ENCODE results near the gene ADK. TPM values are rescaled to one million over a fixed set of nuclear protein-coding genes. Genes with fewer than 3 reads are reported as not detected.
"Not testable (repeated sequence)": the region's sequence is repeated elsewhere in the genome, so short reads cannot be mapped to it uniquely, and the experiment has no call there.

ADK gene
- total RNA-seq, 1 donor from 2014 or later, result 26.2 TPM

- no peak for DNase-seq (ENCODE audit: low spot score in 2 of 2, unreplicated experiment in 2 of 2)
- Mint-ChIP-seq H3K9me3 (peaks cover 6% of the 10 kb centered on the region), H3K4me3 (no peak overlapping the region), H3K4me1 (no peaks in the 10 kb centered on the region), H3K36me3 (peaks cover 42% of the 10 kb centered on the region), H3K27ac (peak overlapping the region; percentile 54), H3K27me3 (ENCODE audit: low read depth) (no peaks in the 10 kb centered on the region)
- TF ChIP-seq, protein P1, sequence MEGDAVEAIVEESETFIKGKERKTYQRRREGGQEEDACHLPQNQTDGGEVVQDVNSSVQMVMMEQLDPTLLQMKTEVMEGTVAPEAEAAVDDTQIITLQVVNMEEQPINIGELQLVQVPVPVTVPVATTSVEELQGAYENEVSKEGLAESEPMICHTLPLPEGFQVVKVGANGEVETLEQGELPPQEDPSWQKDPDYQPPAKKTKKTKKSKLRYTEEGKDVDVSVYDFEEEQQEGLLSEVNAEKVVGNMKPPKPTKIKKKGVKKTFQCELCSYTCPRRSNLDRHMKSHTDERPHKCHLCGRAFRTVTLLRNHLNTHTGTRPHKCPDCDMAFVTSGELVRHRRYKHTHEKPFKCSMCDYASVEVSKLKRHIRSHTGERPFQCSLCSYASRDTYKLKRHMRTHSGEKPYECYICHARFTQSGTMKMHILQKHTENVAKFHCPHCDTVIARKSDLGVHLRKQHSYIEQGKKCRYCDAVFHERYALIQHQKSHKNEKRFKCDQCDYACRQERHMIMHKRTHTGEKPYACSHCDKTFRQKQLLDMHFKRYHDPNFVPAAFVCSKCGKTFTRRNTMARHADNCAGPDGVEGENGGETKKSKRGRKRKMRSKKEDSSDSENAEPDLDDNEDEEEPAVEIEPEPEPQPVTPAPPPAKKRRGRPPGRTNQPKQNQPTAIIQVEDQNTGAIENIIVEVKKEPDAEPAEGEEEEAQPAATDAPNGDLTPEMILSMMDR (IDR thresholded peaks at IDR 0.05; ENCODE audit: unreplicated experiment), result no peak
Observed at GRCh38 chr10:74133923-74134820, 16.8 kb upstream of the ADK start.

DNA sequence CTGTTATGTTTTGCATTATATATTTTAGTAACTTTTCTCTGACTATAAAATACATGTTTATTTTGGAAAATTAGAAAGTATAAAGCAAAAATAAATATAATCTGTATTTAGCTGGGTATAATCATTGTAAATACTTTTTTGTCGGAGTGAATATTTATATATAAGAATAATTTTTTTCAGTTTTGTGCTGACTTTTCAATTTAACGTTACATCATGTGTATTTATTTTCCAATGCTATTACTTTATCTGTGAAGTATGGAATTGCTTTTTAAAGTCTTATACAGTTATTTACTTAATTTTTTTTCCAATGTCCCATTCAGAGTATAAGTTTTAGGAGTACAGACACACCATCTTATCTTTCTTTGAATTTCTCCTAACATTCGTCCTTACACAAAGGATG, 15.6 kb upstream of the ADK start:
- peaks cover 6% of the 10 kb centered on the region for H3K9me3 Mint-ChIP-seq
- no peaks in the 10 kb centered on the region for H3K27me3 Mint-ChIP-seq (ENCODE audit: low read depth)
- H3K4me3 Mint-ChIP-seq, result no peak overlapping the region
- H3K27ac Mint-ChIP-seq, result no peak overlapping the region
- peaks cover 39% of the 10 kb centered on the region for H3K36me3 Mint-ChIP-seq
- H3K4me1 Mint-ChIP-seq, result no peaks in the 10 kb centered on the region
- no peak for DNase-seq (ENCODE audit: low spot score in 2 of 2, unreplicated experiment in 2 of 2)
- TF ChIP-seq, protein P1 (IDR thresholded peaks at IDR 0.05; ENCODE audit: unreplicated experiment), result no peak

DNA sequence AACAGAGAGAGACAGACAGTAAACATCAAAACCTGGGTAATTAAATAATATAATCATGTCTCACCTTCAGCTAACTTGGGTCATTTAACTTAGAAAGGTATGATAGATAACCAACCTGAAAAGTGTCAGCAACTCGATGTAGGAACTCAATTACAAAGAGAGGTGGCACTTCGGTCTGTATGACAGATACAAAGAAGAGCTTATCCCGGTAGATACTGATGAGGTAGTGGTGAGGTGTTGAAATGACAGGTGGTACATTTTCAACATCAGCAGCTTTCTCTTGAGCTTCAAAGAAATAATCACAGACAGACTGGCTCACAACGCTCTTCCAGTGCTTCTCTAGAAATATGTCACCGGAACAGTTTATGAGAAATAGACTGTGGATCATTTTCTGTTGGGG, 13.0 kb upstream of the ADK start:
- H3K27me3 Mint-ChIP-seq (ENCODE audit: low read depth), result no peaks in the 10 kb centered on the region
- H3K9me3 Mint-ChIP-seq, result peaks cover 6% of the 10 kb centered on the region
- H3K4me1 Mint-ChIP-seq, result no peaks in the 10 kb centered on the region
- no peak overlapping the region for H3K27ac Mint-ChIP-seq
- H3K4me3 Mint-ChIP-seq, result no peak overlapping the region
- DNase-seq (ENCODE audit: low spot score in 2 of 2, unreplicated experiment in 2 of 2), result no peak
- peaks cover 37% of the 10 kb centered on the region for H3K36me3 Mint-ChIP-seq
- TF ChIP-seq, protein P1 (IDR thresholded peaks at IDR 0.05; ENCODE audit: unreplicated experiment), result no peak

DNA sequence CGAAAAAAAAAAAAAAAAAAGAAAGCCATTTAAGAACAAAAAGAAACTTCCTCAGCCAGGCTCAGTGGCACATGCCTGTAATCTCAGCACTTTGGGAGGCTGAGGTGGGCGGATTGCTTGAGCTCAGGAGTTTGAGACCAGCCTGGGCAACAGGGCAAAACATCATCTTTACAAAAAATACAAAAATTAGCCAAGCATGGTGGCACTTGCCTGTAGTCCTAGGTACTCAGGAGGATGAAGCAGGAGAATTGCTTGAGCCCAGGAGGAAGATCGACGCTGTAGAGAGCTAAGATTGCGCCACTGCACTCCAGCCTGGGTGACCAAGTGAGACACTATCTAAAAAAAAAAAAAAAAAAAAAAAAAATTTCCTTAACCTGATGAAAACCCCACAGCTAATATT, 12.4 kb upstream of the ADK start:
- not testable (repeated sequence) for DNase-seq (ENCODE audit: low spot score in 2 of 2, unreplicated experiment in 2 of 2); H3K4me1 Mint-ChIP-seq; H3K9me3 Mint-ChIP-seq; H3K4me3 Mint-ChIP-seq; H3K27ac Mint-ChIP-seq; H3K27me3 Mint-ChIP-seq (ENCODE audit: low read depth)
- H3K36me3 Mint-ChIP-seq, result peaks cover 35% of the 10 kb centered on the region

- Mint-ChIP-seq H3K4me1 (peaks cover 3% of the 10 kb centered on the region), H3K27me3 (ENCODE audit: low read depth) (no peaks in the 10 kb centered on the region), H3K9me3 (peaks cover 6% of the 10 kb centered on the region)
Observed at GRCh38 chr10:74139981-74140380, 11.0 kb upstream of the ADK start.

DNA sequence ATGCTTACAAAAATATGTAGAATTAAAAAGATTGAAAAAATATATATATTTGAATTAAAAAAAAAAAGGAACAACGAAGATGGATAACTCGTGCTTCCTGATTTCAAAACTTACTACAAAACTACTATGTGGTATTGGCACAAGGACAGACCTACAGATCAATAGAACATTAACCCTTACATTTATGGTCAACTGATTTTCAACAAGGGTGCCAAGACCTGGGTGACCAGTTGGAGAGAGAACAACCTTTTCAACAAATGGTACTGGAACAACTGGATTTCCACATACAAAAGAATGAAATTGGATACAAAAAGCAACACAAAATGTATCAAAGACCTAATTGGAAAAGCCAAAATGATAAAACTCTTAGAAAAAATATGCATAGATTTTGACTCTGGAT, 10.5 kb upstream of the ADK start:
- Mint-ChIP-seq H3K36me3 (peaks cover 23% of the 10 kb centered on the region), H3K27me3 (ENCODE audit: low read depth) (no peaks in the 10 kb centered on the region), H3K9me3 (peaks cover 6% of the 10 kb centered on the region), H3K4me3 (no peak overlapping the region), H3K4me1 (peaks cover 9% of the 10 kb centered on the region), H3K27ac (no peak overlapping the region)
- DNase-seq (ENCODE audit: low spot score in 2 of 2, unreplicated experiment in 2 of 2), result no peak
- TF ChIP-seq, protein P1 (IDR thresholded peaks at IDR 0.05; ENCODE audit: unreplicated experiment), result no peak

More at GRCh38 chr10:74139981-74140380, 11.0 kb upstream of the ADK start:
- no peak for DNase-seq (ENCODE audit: low spot score in 2 of 2, unreplicated experiment in 2 of 2)
- TF ChIP-seq, protein P1 (IDR thresholded peaks at IDR 0.05; ENCODE audit: unreplicated experiment), result no peak
- Mint-ChIP-seq H3K4me3 (no peak overlapping the region), H3K27ac (no peak overlapping the region), H3K36me3 (peaks cover 26% of the 10 kb centered on the region)

Measured in mesothelial cell of epicardium (in vitro differentiated cells).